DOHH2 (cell line): ENCODE data around the gene HCRTR1.

Experiments used
- EZH2phosphoT487 ChIP-seq: fragments of 200-600 bp; sonication (generic); IDR thresholded peaks from 2 replicates; pipeline ENCODE4 v1.6.1; 2017; ENCODE audit warnings: borderline replicate concordance, mild to moderate bottlenecking, antibody characterized with exemption, low read length, moderate library complexity, mixed read lengths
- TF ChIP-seq, protein P1 (sequence below): fragments of 200-600 bp; sonication (generic); IDR thresholded peaks from one replicate; pipeline ENCODE4 v1.5.1; 2014; ENCODE audit warnings: antibody characterized with exemption, mild to moderate bottlenecking, low read depth, low read length; ENCODE audit not compliant: poor library complexity, severe bottlenecking

DNA sequence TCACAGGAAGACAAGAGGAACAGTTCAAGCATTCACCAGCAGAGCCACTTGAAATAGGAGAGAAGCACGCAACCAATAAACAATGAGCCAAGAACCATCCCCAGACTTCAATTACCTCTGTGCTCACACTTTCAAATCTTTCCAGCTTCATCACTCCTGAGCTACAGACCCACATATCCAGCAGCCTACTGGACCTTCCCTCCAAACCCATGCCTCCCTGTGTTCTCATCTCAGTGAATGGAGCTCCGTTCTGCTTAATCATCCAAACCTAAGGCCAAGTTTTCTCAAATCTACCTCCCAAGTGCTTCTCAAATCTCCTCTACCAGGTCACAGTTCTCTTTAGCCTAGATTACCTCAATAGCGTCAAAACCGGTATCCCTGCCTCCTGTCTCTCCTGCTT is 23.5 kb downstream of the HCRTR1 start:
- TF ChIP-seq, protein P1, sequence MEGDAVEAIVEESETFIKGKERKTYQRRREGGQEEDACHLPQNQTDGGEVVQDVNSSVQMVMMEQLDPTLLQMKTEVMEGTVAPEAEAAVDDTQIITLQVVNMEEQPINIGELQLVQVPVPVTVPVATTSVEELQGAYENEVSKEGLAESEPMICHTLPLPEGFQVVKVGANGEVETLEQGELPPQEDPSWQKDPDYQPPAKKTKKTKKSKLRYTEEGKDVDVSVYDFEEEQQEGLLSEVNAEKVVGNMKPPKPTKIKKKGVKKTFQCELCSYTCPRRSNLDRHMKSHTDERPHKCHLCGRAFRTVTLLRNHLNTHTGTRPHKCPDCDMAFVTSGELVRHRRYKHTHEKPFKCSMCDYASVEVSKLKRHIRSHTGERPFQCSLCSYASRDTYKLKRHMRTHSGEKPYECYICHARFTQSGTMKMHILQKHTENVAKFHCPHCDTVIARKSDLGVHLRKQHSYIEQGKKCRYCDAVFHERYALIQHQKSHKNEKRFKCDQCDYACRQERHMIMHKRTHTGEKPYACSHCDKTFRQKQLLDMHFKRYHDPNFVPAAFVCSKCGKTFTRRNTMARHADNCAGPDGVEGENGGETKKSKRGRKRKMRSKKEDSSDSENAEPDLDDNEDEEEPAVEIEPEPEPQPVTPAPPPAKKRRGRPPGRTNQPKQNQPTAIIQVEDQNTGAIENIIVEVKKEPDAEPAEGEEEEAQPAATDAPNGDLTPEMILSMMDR = no peak
- no peak for TF ChIP-seq EZH2phosphoT487
